ENCODE results near the gene INVS. TPM values are rescaled to one million over a fixed set of nuclear protein-coding genes. Genes with fewer than 3 reads are reported as not detected.

Gene INVS
- total and polyA plus RNA-seq, 2 of the 13 experiments (the other 11 are each of a cell fraction or from before 2014, with no cell fraction given) = 11.3 to 16.3 TPM

GRCh38 chr9:100099722-100100042 is 639 bp downstream of the INVS start (continued):
- no peak for TF ChIP-seq ZXDC (CRISPR knock-in tag; IDR thresholded peaks at IDR 0.05)
- no peak for TF ChIP-seq SNRNP70 (IDR thresholded peaks at IDR 0.05; ENCODE audit: low read depth, low read length)
- TF ChIP-seq FOSL2 (CRISPR knock-in tag; IDR thresholded peaks at IDR 0.05) = no peak
- TF ChIP-seq ZNF784 (CRISPR knock-in tag; IDR thresholded peaks at IDR 0.05; ENCODE audit: borderline replicate concordance) = no peak
- TF ChIP-seq ZNF709 (CRISPR knock-in tag; IDR thresholded peaks at IDR 0.05) = no peak
- TF ChIP-seq ZNF691 (CRISPR knock-in tag; IDR thresholded peaks at IDR 0.05; ENCODE audit: borderline replicate concordance, low read depth) = no peak
- 0 out of 2 replicates have a peak, but pooled peaks have one; percentile 50 for TF ChIP-seq ZFP90 (CRISPR knock-in tag; IDR thresholded peaks at IDR 0.05; ENCODE audit: borderline replicate concordance)
- TF ChIP-seq ZNF746 (CRISPR knock-in tag; IDR thresholded peaks at IDR 0.05) = no peak
- 0 out of 2 replicates have a peak, but pooled peaks have one; percentile 0 for TF ChIP-seq ZSCAN9 (CRISPR knock-in tag; IDR thresholded peaks at IDR 0.05; ENCODE audit: borderline replicate concordance)
- no peak for TF ChIP-seq GABPB1 (CRISPR knock-in tag; IDR thresholded peaks at IDR 0.05)
- no peak for TF ChIP-seq GMEB2 (CRISPR knock-in tag; IDR thresholded peaks at IDR 0.05; ENCODE audit: low read depth)
- no peak for TF ChIP-seq HOXA9 (CRISPR knock-in tag; IDR thresholded peaks at IDR 0.05; ENCODE audit: borderline replicate concordance)
- TF ChIP-seq NFE2L1 (CRISPR knock-in tag; IDR thresholded peaks at IDR 0.05; ENCODE audit: borderline replicate concordance) = no peak
- TF ChIP-seq ZNF484 (CRISPR knock-in tag; IDR thresholded peaks at IDR 0.05; ENCODE audit: borderline replicate concordance, low read depth) = no peak
- no peak for TF ChIP-seq ATF3 (CRISPR knock-in tag; IDR thresholded peaks at IDR 0.05)
- no peak for TF ChIP-seq KMT2A (CRISPR knock-in tag; IDR thresholded peaks at IDR 0.05)
- no peak for TF ChIP-seq ZNF362 (CRISPR knock-in tag; IDR thresholded peaks at IDR 0.05; ENCODE audit: borderline replicate concordance)
- 0 out of 2 replicates have a peak, but pooled peaks have one; percentile 29 for TF ChIP-seq CEBPG (CRISPR knock-in tag; IDR thresholded peaks at IDR 0.05)
- 0 out of 2 replicates have a peak, but pooled peaks have one; percentile 3 for TF ChIP-seq HOXD1 (CRISPR knock-in tag; IDR thresholded peaks at IDR 0.05)
- no peak for TF ChIP-seq ZBTB21 (CRISPR knock-in tag; IDR thresholded peaks at IDR 0.05)
- TF ChIP-seq SMARCE1 (IDR thresholded peaks at IDR 0.05; ENCODE audit: borderline replicate concordance) = no peak
- no peak for TF ChIP-seq ETS1 (CRISPR knock-in tag; IDR thresholded peaks at IDR 0.05)
- peak; percentile 3; the same call in 1 of the 2 replicates for TF ChIP-seq ZNF292 (CRISPR knock-in tag; IDR thresholded peaks at IDR 0.05; ENCODE audit: borderline replicate concordance, low read depth)

All from HepG2 (cell line).